H1 (cell line): ENCODE measurements around the gene DOCK1.

Experiments used
- CTCF ChIP-seq, 3 experiments: IDR thresholded peaks; 1 replicate in 2 of 3; 2 replicates in 1 of 3; pipeline versions ENCODE4 v1.5.1 to v1.6.1; 2011; ENCODE audit warnings: low read length in 3 of 3, mild to moderate bottlenecking in 3 of 3, inconsistent platforms in 2 of 3, low read depth in 1 of 3, moderate library complexity in 1 of 3; ENCODE audit not compliant: insufficient read depth in 1 of 3; ENCODE audit errors: control extremely low read depth in 1 of 3
- EZH2 ChIP-seq: fragments of 200-600 bp; sonication (generic); IDR thresholded peaks from 2 replicates; pipeline ENCODE4 v1.7.1; 2012; ENCODE audit warnings: low read depth, mild to moderate bottlenecking, moderate library complexity, low read length, inconsistent platforms; ENCODE audit not compliant: severe bottlenecking
- RNF2 ChIP-seq: fragments of 200-900, 300-1000 bp; sonication (generic); IDR thresholded peaks from 2 replicates; pipeline ENCODE4 v1.7.1; 2016; ENCODE audit warnings: borderline replicate concordance, low read depth, mild to moderate bottlenecking, antibody characterized with exemption, low read length; ENCODE audit not compliant: poor library complexity, severe bottlenecking; ENCODE audit errors: missing control alignments
- USF2 ChIP-seq: IDR thresholded peaks from 2 replicates; pipeline ENCODE4 v1.6.1; 2011; ENCODE audit warnings: low read length, improper control_type of control experiment

GRCh38 chr10:127472976-127473375 lies 567.7 kb downstream of the DOCK1 start:
- no peak for TF ChIP-seq EZH2
- no peak for TF ChIP-seq CTCF (IDR thresholded peaks at IDR 0.05; ENCODE audit: control extremely low read depth in 1 of 3, insufficient read depth in 1 of 3, low read depth in 1 of 3, low read length in 3 of 3)
- TF ChIP-seq USF2, result no peak
- TF ChIP-seq RNF2, result no peak
